T-helper 17 cell (primary cell): ENCODE measurements around the gene MEIS1. TPM values are rescaled to one million over a fixed set of nuclear protein-coding genes. Genes with fewer than 3 reads are reported as not detected.

Source experiments
- ATAC-seq: fragments of 150-1000 bp; cut with Tn5 transposase; 2 replicates; pipeline ENCODE4 v1.10.0; 2021; ENCODE audit warnings: mild to moderate bottlenecking, moderate library complexity
- DNase-seq, 3 donors: peaks; one replicate each; pipeline versions ENCODE4 v3.0.0 to v3.0.0-alpha.2; 2020 to 2021
- H3K9me3 ChIP-seq: one replicate; pipeline ENCODE4 v1.7.0; 2013; ENCODE audit warnings: low read length, mild to moderate bottlenecking; ENCODE audit not compliant: control insufficient read depth, poor library complexity, severe bottlenecking
- H3K27ac Mint-ChIP-seq: one replicate; pipeline ENCODE4 v1.8.0; 2022; ENCODE audit warnings: mild to moderate bottlenecking, moderate library complexity, mixed read lengths
- H3K27me3 Mint-ChIP-seq: one replicate; pipeline ENCODE4 v1.8.0; 2022; ENCODE audit warnings: mixed read lengths
- H3K36me3 Mint-ChIP-seq: one replicate; pipeline ENCODE4 v1.8.0; 2022; ENCODE audit warnings: low read depth, mixed read lengths
- H3K4me1 Mint-ChIP-seq: one replicate; pipeline ENCODE4 v1.8.0; 2022; ENCODE audit warnings: mild to moderate bottlenecking, mixed read lengths
- H3K4me3 Mint-ChIP-seq: one replicate; pipeline ENCODE4 v1.8.0; 2022; ENCODE audit warnings: mild to moderate bottlenecking, moderate library complexity, mixed read lengths
- total RNA-seq, 4 donors: library from RNA in 2 of 4; stranded (reverse) in 2 of 4; gene quantifications; one replicate each; pipeline ENCODE4 v1.2.3 and lab custom pipeline; 2022 to 2026

MEIS1 gene
- total RNA-seq, 2 donors from 2014 or later = 0.80 to 13.4 TPM

DNA sequence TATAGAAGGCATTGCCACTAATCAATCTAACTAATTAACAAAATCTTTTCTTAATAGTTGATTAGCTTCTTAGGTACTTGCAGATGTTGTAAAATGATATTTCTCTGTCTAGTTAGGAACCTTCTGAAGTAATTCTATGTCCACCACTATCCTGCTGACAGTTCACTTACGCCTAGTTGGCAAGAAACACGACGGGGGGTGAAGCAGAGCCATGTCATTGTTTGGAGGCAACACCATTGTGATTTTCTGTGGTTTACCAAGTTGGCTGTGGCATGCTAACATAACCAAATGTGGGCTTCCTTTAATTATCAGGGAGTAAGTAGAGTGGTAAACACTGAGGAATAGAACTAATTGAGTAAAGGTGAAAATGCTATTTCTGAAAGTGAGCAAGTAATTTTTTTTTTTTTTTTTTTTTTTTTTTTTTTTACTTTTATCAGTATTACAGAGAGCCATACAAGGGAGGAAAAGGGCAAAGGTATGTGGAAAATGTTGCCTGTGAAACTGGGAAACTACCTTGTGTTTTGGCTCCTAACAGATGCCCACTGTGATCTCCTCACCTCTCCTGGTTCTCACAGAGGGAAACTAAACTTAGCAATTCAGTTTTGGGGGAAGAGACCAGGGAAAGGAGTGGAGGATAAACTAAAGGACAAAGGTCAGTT lies 126.8 kb downstream of the MEIS1 start:
- H3K9me3 ChIP-seq = no peaks in the 10 kb centered on the region
- Mint-ChIP-seq H3K4me1 (no peaks in the 10 kb centered on the region), H3K27ac (no peak overlapping the region), H3K36me3 (no peaks in the 10 kb centered on the region), H3K4me3 (no peak overlapping the region), H3K27me3 (peaks cover 14% of the 10 kb centered on the region)
- DNase-seq (no peak), ATAC-seq (no peak)

DNA sequence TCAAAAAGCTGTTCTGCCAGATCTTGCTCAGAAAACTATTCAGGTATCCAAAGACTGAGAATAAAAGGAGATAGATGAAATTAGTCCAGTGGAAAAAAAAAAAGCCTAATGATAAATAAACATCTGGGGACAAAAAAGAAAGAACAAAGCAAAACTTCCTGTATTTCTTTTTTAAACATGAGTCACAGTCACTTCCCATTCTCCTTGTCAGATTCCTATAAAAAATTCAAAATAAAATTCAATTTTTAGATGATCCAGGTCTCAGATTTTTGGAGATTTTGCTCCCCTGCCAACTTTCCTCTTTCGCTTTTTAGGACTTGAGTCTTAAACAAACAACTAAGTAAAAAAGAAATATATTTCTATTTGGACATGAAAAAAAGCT lies 127.4 kb downstream of the MEIS1 start:
- H3K9me3 ChIP-seq = no peaks in the 10 kb centered on the region
- Mint-ChIP-seq H3K36me3 (no peaks in the 10 kb centered on the region), H3K27ac (no peak overlapping the region), H3K27me3 (peaks cover 12% of the 10 kb centered on the region), H3K4me1 (no peaks in the 10 kb centered on the region), H3K4me3 (no peak overlapping the region)
- ATAC-seq = no peak
- DNase-seq = no peak

DNA sequence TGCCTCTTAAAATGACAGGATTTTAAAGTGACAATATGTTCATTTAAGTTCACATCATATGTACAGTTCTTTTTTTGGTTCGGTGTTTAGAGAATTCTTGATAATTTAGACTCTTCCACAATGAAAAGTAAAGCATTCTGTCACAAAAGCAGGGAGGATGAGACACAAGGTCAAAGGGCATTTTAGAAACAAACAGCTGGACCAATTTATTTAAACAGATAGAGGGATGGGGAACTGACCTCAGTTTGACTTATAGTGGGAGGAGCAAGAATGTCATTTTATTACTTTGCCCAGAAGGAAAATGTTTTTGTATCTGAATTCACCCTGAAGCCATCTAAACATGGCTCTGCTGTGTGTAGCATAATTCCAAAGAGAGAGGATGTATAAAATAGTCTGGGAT lies 128.5 kb downstream of the MEIS1 start:
- Mint-ChIP-seq H3K27me3 (peaks cover 7% of the 10 kb centered on the region), H3K4me3 (no peak overlapping the region)

DNA sequence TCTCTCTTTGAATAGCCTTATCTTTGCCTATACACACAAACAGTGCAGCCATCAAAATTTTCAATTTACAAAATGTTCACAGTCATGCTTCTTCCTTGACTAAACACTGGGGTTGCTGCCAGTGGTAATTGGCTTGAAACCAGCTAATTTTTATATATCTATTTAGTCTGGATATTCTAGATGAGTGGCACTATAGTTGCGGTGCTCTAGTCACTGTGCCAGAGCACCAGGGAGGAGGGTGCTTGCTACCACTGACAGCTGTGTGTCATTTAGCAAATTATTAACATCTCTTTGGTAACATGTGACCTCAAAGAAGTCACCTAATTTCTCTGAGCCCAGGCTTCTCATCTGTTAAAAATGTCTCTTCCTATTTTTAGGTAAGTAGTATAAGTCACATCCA lies 130.4 kb downstream of the MEIS1 start:
- Mint-ChIP-seq H3K27ac (no peak overlapping the region), H3K36me3 (no peaks in the 10 kb centered on the region), H3K4me1 (no peaks in the 10 kb centered on the region), H3K4me3 (no peak overlapping the region), H3K27me3 (peaks cover 7% of the 10 kb centered on the region)
- no peaks in the 10 kb centered on the region for H3K9me3 ChIP-seq
- ATAC-seq = no peak
- DNase-seq = no peak

More for the DNA sequence above, 128.5 kb downstream of the MEIS1 start:
- no peak overlapping the region for H3K27ac Mint-ChIP-seq
- H3K4me1 Mint-ChIP-seq = no peaks in the 10 kb centered on the region
- no peaks in the 10 kb centered on the region for H3K9me3 ChIP-seq
- H3K36me3 Mint-ChIP-seq = no peaks in the 10 kb centered on the region
- no peak for DNase-seq
- no peak for ATAC-seq

DNA sequence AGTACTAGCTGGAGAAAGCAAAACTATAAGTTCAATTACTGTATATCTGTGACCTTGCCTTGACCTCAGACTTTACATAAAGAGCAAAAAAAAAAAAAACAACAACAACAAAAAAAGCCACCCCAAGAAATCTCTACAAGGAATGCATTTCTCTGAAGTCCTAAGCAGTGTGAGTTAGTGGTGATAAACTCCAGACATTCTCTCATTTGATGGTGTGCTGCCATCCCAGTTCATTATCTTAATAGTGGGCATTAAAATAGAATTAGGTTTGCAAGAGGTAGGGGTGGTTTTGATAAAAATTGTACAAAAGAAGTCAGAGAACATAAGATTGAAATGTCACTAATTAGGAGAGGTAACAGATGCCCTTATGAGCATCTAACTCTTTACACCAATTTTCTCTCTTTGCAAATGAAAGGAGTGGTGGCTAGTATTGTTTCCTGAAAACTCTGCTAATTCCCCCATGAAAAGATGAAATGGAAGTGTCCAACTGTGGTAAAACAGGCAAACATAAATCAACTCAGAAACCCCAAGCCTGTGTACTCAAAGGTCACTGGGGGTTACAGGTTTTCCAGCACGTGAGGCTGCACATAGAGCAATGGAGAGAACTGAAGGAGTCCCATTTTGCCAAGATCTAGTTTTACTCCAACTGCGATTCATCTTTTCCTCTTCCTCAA lies 131.9 kb downstream of the MEIS1 start:
- no peak overlapping the region for H3K27ac Mint-ChIP-seq
- ATAC-seq = no peak
- H3K36me3 Mint-ChIP-seq = no peaks in the 10 kb centered on the region
- H3K27me3 Mint-ChIP-seq = peaks cover 8% of the 10 kb centered on the region
- DNase-seq = no peak
- no peak overlapping the region for H3K4me3 Mint-ChIP-seq
- no peaks in the 10 kb centered on the region for H3K4me1 Mint-ChIP-seq
- no peaks in the 10 kb centered on the region for H3K9me3 ChIP-seq

DNA sequence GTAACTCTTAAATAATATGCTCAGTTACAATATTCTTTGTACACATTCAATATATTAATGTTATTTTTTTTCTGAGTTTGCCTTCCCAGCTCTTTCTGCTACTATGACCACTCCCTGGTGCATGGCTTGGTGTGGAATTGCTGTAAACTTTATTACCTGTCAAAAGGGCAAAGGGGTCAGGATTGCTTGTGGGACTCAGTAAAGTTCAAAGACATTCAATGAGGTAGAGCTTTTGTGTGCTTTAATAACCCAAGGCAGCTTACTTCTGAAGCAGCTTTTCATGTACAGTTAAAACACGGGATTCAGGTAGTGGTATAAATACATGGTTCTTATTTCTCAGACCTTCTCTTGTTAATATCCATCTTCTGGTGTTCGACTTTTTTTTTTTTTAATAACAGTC lies 132.8 kb downstream of the MEIS1 start:
- Mint-ChIP-seq H3K27me3 (peaks cover 12% of the 10 kb centered on the region), H3K27ac (no peak overlapping the region), H3K4me1 (no peaks in the 10 kb centered on the region), H3K4me3 (no peak overlapping the region), H3K36me3 (no peaks in the 10 kb centered on the region)
- DNase-seq = no peak
- ATAC-seq = no peak
- no peaks in the 10 kb centered on the region for H3K9me3 ChIP-seq

DNA sequence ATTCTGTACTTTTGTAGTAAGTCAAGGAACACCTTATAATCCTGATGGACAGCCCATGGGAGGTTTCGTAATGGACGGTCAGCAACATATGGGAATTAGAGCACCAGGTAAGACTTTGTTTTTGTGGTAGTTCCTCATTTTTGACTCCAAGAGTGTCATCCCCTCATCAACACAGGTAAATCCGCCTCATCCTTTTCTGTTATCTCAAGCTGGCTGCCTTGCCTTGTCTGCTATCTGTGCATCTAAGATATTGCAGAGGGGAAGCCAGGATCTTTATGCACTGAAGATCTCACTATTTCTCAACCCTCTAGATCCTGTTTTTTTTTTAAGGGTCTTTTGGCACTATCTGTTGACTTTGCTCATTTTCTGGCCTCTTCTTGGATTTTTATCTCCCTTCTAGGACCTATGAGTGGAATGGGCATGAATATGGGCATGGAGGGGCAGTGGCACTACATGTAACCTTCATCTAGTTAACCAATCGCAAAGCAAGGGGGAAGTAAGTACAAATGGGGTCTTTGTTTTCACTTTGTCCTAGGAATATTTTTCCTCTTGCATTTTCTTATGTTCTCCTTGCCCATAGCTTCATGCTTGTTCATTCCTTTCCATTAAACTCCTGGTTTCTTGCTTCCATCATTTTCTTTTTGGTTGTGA lies 133.8 kb downstream of the MEIS1 start:
- Mint-ChIP-seq H3K4me1 (no peaks in the 10 kb centered on the region), H3K27me3 (peaks cover 13% of the 10 kb centered on the region), H3K4me3 (no peak overlapping the region), H3K36me3 (no peaks in the 10 kb centered on the region), H3K27ac (no peak overlapping the region)
- no peak for ATAC-seq
- no peak for DNase-seq
- H3K9me3 ChIP-seq = no peaks in the 10 kb centered on the region

DNA sequence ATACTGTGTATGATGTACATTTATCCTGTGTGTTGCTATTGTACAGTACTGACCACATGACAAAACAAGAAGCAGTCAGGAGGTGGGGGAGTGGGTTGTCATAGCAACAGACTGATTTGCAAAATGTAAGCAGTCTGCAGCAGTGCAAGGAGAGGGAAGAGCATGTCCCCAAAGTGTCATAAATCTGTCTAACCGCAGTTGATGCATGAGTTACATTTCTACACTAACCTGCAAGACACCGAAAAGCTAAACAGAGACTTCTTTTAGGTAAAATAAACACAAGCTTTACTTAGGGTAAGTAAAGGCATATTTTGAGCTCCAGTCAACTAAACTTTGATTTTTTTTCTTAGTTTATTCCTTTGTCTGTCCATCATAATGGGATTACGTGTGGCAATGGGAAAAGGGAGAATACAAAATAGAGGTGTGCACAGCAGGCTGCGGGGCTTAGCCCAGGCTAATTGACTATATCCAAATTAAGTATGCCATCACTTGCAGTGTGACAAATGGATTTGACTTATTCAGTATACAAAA lies 134.5 kb downstream of the MEIS1 start:
- H3K9me3 ChIP-seq = no peaks in the 10 kb centered on the region
- no peak overlapping the region for H3K27ac Mint-ChIP-seq
- H3K4me3 Mint-ChIP-seq = no peak overlapping the region
- no peaks in the 10 kb centered on the region for H3K4me1 Mint-ChIP-seq
- no peaks in the 10 kb centered on the region for H3K36me3 Mint-ChIP-seq
- H3K27me3 Mint-ChIP-seq = peaks cover 16% of the 10 kb centered on the region
- no peak for DNase-seq
- no peak for ATAC-seq

DNA sequence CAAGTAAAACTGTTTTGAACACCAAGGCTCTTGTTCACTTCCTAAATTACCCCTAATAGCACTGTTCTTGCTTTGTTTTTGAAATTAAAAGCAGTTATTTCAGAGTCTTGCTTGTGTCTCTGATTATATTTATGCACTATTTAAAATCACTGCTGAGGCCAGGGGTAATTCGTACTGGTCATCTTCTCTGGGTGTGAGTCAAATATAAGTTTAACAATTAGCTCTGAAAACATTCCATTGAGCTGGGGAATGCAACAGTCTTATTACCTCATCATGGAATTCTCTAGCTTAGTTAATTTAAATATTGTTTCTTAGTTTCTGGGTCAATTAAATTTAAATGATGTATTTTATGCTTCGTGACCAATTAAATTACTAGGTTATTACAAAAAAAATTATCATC lies 135.0 kb downstream of the MEIS1 start:
- ATAC-seq (no peak), DNase-seq (no peak)
- no peak overlapping the region for H3K27ac Mint-ChIP-seq
- H3K4me3 Mint-ChIP-seq = no peak overlapping the region
- H3K9me3 ChIP-seq = no peaks in the 10 kb centered on the region
- peaks cover under 1% of the 10 kb centered on the region for H3K4me1 Mint-ChIP-seq
- H3K36me3 Mint-ChIP-seq = no peaks in the 10 kb centered on the region
- H3K27me3 Mint-ChIP-seq = peaks cover 20% of the 10 kb centered on the region

DNA sequence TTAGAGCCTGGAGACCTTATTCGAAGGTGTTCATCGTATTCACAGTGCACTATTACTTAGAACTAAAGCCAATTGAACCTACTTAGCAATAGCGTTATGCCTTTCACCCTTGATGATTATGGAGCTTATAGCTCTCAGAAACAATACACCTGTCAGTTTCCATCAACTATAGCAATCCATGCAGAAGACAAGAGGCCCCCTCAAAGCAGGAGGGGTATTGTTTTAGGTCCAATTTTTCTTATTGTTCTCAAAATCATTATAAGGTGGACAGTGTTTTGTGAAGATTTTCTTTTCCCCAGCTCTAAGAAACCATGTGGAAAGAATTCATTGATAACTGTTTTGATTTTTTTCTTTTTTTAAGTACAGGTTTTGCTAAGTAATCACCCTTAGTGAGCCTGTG lies 135.5 kb downstream of the MEIS1 start:
- DNase-seq = no peak
- Mint-ChIP-seq H3K4me1 (peaks cover 2% of the 10 kb centered on the region), H3K27me3 (peaks cover 25% of the 10 kb centered on the region), H3K36me3 (no peaks in the 10 kb centered on the region), H3K27ac (no peak overlapping the region), H3K4me3 (no peak overlapping the region)
- no peak for ATAC-seq
- H3K9me3 ChIP-seq = no peaks in the 10 kb centered on the region

DNA sequence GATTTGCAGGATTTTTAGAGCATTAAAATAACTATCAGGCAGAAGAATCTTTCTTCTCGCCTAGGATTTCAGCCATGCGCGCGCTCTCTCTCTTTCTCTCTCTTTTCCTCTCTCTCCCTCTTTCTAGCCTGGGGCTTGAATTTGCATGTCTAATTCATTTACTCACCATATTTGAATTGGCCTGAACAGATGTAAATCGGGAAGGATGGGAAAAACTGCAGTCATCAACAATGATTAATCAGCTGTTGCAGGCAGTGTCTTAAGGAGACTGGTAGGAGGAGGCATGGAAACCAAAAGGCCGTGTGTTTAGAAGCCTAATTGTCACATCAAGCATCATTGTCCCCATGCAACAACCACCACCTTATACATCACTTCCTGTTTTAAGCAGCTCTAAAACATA lies 137.0 kb downstream of the MEIS1 start:
- no peak for DNase-seq
- no peaks in the 10 kb centered on the region for H3K9me3 ChIP-seq
- H3K36me3 Mint-ChIP-seq = no peaks in the 10 kb centered on the region
- peaks cover 8% of the 10 kb centered on the region for H3K4me1 Mint-ChIP-seq
- ATAC-seq = no peak
- peaks cover 27% of the 10 kb centered on the region for H3K27me3 Mint-ChIP-seq
- H3K4me3 Mint-ChIP-seq = no peak overlapping the region
- H3K27ac Mint-ChIP-seq = no peak overlapping the region

DNA sequence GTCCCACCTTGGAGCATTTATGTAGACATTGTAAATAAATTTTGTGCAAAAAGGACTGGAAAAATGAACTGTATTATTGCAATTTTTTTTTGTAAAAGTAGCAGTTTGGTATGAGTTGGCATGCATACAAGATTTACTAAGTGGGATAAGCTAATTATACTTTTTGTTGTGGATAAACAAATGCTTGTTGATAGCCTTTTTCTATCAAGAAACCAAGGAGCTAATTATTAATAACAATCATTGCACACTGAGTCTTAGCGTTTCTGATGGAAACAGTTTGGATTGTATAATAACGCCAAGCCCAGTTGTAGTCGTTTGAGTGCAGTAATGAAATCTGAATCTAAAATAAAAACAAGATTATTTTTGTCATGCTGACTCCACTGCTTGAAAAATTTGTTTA lies 137.5 kb downstream of the MEIS1 start:
- no peak overlapping the region for H3K27ac Mint-ChIP-seq
- H3K4me1 Mint-ChIP-seq = peaks cover 8% of the 10 kb centered on the region
- H3K9me3 ChIP-seq = no peaks in the 10 kb centered on the region
- no peak for ATAC-seq
- H3K36me3 Mint-ChIP-seq = no peaks in the 10 kb centered on the region
- no peak for DNase-seq
- H3K4me3 Mint-ChIP-seq = no peak overlapping the region
- peaks cover 32% of the 10 kb centered on the region for H3K27me3 Mint-ChIP-seq

DNA sequence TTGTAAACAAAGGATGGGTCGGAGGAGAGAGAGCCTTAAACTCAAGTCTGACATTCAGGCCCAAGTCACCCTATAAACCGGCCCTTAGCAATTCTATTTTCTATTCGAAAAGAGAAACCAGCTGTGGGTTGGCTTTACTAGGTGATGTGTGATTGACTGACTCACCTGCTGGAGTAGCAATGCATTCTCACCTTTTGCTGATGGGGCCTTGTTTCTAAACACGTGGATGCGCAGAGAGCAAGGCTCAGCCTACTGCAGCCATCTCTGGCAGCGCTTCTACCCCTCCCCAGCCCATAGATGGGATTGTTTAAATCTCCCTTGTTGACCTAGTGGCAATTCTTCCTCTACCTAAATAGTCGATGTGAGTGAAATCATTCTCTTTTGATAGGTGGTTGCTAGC lies 138.5 kb downstream of the MEIS1 start:
- ATAC-seq = no peak
- Mint-ChIP-seq H3K4me1 (peaks cover 8% of the 10 kb centered on the region), H3K4me3 (no peak overlapping the region), H3K27me3 (peaks cover 38% of the 10 kb centered on the region), H3K27ac (no peak overlapping the region), H3K36me3 (no peaks in the 10 kb centered on the region)
- no peak for DNase-seq
- H3K9me3 ChIP-seq = no peaks in the 10 kb centered on the region
